Vagina (tissue), 2 donors: ENCODE data around the gene P3H4. TPM values are rescaled to one million over a fixed set of nuclear protein-coding genes. Genes with fewer than 3 reads are reported as not detected.
"Not testable (repeated sequence)": the region's sequence is repeated elsewhere in the genome, so short reads cannot be mapped to it uniquely, and the experiment has no call there.

ENCODE experiments used
- DNase-seq, 2 donors: peaks; one replicate each; pipeline ENCODE4 v3.0.0-alpha.2; 2017; ENCODE audit errors: extremely low spot score in 2 of 2
- H3K27ac ChIP-seq: fragments of 200-600 bp; sonication (generic); one replicate; pipeline ENCODE4 v1.5.1; 2019
- H3K27me3 ChIP-seq: fragments of 200-600 bp; sonication (generic); one replicate; pipeline ENCODE4 v1.5.1; 2019
- H3K36me3 ChIP-seq, 2 donors: fragments of 200-600 bp; sonication (generic); one replicate each; pipeline ENCODE4 v1.5.1; 2017 to 2019
- H3K4me1 ChIP-seq: fragments of 200-600 bp; sonication (generic); one replicate; pipeline ENCODE4 v1.5.1; 2019
- H3K4me3 ChIP-seq, 2 donors: fragments of 200-600 bp; sonication (generic); 1 replicate in 1 of 2; 2 replicates in 1 of 2; pipeline ENCODE4 v1.5.1; 2016 to 2019
- H3K9me3 ChIP-seq: fragments of 200-600 bp; sonication (generic); one replicate; pipeline ENCODE4 v1.5.1; 2019
- POLR2A ChIP-seq, 2 donors: fragments of 450-650 bp; IDR thresholded peaks; one replicate each; pipeline ENCODE4 v1.6.1; 2017; ENCODE audit warnings: antibody characterized with exemption in 2 of 2, mild to moderate bottlenecking in 2 of 2, moderate library complexity in 2 of 2
- POLR2AphosphoS5 ChIP-seq, 2 donors: sonication (generic); formaldehyde crosslinking; IDR thresholded peaks; one replicate each; pipeline ENCODE4 v1.9.0; 2017; ENCODE audit warnings: antibody characterized with exemption in 2 of 2, mild to moderate bottlenecking in 2 of 2, low read depth in 1 of 2; ENCODE audit not compliant: insufficient read depth in 1 of 2
- intact Hi-C: fragments of 100-400 bp; cut with DNase I; formaldehyde crosslinking; loops from one replicate; pipeline ENCODE4 v1.15.1; 2023
- total RNA-seq: library from RNA; depleted of rRNA; stranded (reverse); fragments of >200 nt; gene quantifications from one replicate; pipeline ENCODE4 v1.2.3, GENCODE V29; 2016
- TF ChIP-seq, protein P1 (sequence below), 3 experiments: fragments of 450-650 bp in 2 of 3; fragments of 200-600 bp in 1 of 3; sonication (generic) in 1 of 3; IDR thresholded peaks; one replicate each; pipeline ENCODE4 v1.5.1; 2017 to 2019; ENCODE audit warnings: antibody characterized with exemption in 3 of 3, mild to moderate bottlenecking in 2 of 3, moderate library complexity in 2 of 3

The P3H4 gene
- total RNA-seq, 1 donor from 2014 or later = 11.5 TPM

DNA sequence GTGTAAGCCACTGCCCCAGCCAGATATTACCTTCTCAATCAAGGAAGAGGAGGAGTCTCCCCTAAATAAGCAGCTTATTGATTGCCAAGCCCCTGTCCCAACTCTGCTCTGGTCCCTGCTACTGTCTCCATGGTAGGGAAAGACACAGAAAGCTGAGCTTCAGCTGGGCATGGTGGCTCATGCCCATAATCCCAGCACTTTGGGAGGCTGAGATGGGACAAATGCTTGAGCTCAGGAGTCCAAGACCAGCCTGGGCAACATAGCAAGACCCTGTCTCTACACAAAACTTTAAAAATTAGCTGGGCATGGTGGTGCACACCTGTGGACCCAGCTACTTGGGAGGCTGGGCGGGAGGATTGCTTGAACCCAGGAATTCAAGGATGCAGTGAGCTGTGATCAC, 31.8 kb downstream of the P3H4 start:
- no peaks in the 10 kb centered on the region for H3K27me3 ChIP-seq
- intact Hi-C loops = no loop called here
- peaks cover 89% of the 10 kb centered on the region for H3K4me1 ChIP-seq
- DNase-seq = no peak
- no peak for TF ChIP-seq POLR2AphosphoS5 (IDR thresholded peaks at IDR 0.05; ENCODE audit: insufficient read depth in 1 of 2, low read depth in 1 of 2)
- TF ChIP-seq POLR2A (IDR thresholded peaks at IDR 0.05) = no peak
- TF ChIP-seq, protein P1, sequence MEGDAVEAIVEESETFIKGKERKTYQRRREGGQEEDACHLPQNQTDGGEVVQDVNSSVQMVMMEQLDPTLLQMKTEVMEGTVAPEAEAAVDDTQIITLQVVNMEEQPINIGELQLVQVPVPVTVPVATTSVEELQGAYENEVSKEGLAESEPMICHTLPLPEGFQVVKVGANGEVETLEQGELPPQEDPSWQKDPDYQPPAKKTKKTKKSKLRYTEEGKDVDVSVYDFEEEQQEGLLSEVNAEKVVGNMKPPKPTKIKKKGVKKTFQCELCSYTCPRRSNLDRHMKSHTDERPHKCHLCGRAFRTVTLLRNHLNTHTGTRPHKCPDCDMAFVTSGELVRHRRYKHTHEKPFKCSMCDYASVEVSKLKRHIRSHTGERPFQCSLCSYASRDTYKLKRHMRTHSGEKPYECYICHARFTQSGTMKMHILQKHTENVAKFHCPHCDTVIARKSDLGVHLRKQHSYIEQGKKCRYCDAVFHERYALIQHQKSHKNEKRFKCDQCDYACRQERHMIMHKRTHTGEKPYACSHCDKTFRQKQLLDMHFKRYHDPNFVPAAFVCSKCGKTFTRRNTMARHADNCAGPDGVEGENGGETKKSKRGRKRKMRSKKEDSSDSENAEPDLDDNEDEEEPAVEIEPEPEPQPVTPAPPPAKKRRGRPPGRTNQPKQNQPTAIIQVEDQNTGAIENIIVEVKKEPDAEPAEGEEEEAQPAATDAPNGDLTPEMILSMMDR (IDR thresholded peaks at IDR 0.05) = no peak
- no peak overlapping the region for H3K27ac ChIP-seq
- no peaks in the 10 kb centered on the region for H3K9me3 ChIP-seq
- H3K4me3 ChIP-seq = no peak overlapping the region
- H3K36me3 ChIP-seq = no peaks in the 10 kb centered on the region

DNA sequence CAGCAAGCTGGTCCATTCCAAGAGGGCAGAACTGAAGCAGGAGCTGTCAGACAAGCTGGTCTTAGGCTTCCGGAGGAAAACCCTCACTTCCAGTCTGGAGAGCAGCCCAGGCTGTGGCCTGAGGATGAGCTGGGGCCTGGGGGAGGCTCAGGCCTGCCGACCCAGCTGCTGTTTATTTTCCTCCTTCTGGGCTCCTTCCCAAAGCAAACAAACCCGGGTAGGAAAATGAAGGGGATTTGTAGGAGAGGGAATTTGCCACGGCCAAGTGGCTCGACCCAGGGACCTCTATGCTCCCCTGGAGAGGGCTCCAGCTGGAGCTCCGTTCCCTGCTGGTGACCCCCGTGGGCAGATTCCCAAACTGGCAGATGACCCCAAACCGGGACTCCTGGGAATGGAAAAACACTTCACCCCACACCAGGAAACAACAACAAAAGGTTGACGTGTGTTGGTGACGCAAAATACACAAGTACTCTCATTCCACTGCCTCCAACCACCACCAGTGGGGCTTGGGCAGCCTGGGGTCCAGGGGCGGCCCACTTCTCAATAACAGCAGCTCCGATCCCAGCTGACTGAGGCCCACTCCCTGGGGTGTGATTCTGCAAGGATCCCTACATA, 34.1 kb downstream of the P3H4 start:
- peak overlapping the region in 1 of 2 donors; percentile 14 for H3K4me3 ChIP-seq
- H3K4me1 ChIP-seq = peaks cover 90% of the 10 kb centered on the region
- no peaks in the 10 kb centered on the region for H3K9me3 ChIP-seq
- peak overlapping the region; percentile 88 for H3K27ac ChIP-seq
- intact Hi-C loops = no loop called here
- H3K27me3 ChIP-seq = no peaks in the 10 kb centered on the region
- no peaks in the 10 kb centered on the region for H3K36me3 ChIP-seq
- no peak for TF ChIP-seq POLR2A (IDR thresholded peaks at IDR 0.05)
- TF ChIP-seq, protein P1 (IDR thresholded peaks at IDR 0.05) = peak in 1 of 3 experiments; percentile 22
- peak; percentile 56 to 82 for TF ChIP-seq POLR2AphosphoS5 (IDR thresholded peaks at IDR 0.05; ENCODE audit: insufficient read depth in 1 of 2, low read depth in 1 of 2)
- DNase-seq = no peak

DNA sequence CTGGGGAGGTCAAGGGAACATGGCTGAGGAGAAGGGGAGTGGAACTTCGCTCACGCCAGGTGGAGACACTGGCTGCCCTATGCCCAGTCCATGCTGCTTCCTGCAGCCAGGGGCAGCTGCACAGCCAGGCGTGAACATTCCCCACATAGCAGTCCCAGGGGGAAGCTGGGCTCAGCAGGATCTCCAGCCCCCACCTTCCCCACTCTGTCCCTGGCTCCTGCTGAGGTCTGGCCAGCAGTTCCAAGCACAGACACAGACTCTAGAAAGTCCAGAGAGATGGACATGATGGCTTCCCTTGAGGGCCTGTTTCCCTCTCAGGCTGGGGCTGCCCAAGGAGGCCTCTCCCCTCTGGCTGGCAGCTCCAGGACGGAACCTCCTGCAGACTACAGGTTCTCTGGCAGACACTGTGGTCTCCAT, 34.6 kb downstream of the P3H4 start:
- no peak for DNase-seq
- no peaks in the 10 kb centered on the region for H3K27me3 ChIP-seq
- intact Hi-C loops = no loop called here
- H3K4me3 ChIP-seq = no peak overlapping the region
- peaks cover 90% of the 10 kb centered on the region for H3K4me1 ChIP-seq
- no peaks in the 10 kb centered on the region for H3K9me3 ChIP-seq
- no peaks in the 10 kb centered on the region for H3K36me3 ChIP-seq
- peak overlapping the region; percentile 88 for H3K27ac ChIP-seq
- TF ChIP-seq POLR2A (IDR thresholded peaks at IDR 0.05) = no peak
- TF ChIP-seq, protein P1 (IDR thresholded peaks at IDR 0.05) = peak in 1 of 3 experiments; percentile 19

DNA sequence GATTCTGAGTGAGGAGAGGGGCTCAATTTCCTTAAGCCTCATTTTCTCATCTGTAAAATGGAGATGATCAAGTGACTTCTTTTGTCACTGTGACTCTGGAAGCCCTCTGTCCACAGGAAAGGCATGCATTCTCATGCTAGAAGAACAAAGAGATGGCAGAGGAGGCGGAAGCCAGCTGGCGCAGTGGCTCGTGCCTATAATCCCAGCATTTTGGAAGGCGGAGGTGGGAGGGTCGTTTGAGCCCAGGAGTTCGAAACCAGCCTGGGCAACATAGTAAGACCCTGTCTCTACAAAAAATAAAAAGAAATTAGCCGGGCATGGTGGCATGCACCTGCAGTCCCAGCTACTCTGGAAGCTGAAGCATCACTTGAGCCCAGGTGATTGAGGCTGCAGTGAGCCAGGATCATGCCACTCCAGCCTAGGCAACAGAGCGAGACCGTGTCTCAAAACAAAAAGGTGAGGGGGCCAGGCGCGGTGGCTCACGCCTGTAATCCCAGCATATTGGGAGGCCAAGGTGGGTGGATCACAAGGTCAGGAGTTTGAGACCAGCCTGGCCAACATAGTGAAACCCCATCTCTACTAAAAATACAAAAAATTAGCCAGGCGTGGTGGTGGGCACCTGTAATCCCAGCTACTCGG, 35.4 kb downstream of the P3H4 start:
- H3K4me3 ChIP-seq, intact Hi-C loops, H3K36me3 ChIP-seq, H3K9me3 ChIP-seq, DNase-seq, H3K27me3 ChIP-seq: not testable (repeated sequence)
- H3K4me1 ChIP-seq = peaks cover 90% of the 10 kb centered on the region
- peak overlapping the region; percentile 88 for H3K27ac ChIP-seq

DNA sequence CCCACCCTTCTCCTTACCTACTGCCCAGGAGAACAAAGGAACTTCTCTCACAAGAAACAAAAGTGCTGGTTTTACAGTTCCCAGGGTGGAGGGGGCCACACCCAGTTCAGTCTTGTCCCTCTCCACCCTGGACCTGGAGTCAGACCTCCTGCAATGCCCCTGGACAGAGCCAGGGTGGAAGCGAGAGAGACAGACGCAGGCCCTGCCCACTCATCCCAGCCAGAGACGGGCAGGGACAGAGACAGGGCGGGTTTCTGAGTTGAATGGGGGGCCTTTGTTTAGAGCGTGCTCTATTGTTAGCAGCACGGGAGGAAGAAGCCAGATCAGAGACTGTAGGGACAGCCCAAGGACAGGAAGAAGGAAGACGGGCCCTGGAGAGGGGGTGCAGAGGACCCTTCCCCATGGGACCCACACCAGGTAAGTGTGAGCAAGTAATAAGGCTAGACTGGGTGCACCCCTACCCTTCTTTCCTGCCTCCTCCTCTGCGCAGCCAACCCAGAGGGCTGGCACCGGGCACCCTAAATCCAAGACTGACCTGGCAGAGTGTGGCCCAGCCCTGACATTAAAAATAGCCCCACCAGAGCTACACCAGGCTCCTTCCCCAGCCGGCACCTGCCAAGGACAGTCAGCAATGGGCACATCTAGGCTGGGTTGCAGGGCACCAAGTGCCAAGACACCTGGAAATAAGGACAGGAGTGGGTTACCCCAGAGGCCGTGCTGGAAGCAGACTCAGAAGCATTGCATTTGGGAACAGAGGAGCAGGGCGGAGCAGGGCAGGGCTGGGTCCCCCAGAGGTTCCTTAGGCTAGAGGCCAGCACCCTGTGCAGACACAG, 36.1 kb downstream of the P3H4 start:
- no peak overlapping the region for H3K4me3 ChIP-seq
- intact Hi-C loops = no loop called here

More for the DNA sequence above, 36.1 kb downstream of the P3H4 start:
- no peak for DNase-seq
- H3K27ac ChIP-seq = peak overlapping the region; percentile 88
- TF ChIP-seq POLR2A (IDR thresholded peaks at IDR 0.05) = no peak
- no peaks in the 10 kb centered on the region for H3K27me3 ChIP-seq
- H3K36me3 ChIP-seq = peaks cover 0 to 9% of the 10 kb centered on the region in 2 donors
- H3K4me1 ChIP-seq = peaks cover 96% of the 10 kb centered on the region
- no peaks in the 10 kb centered on the region for H3K9me3 ChIP-seq
